NCI-H524 treated with DMSO at 0.1 percent for 48 hours (cell line): ENCODE data around the gene CSRNP2.
A peak's percentile ranks its signal among the peaks of the same experiment; 100 is the strongest.
"Not testable (repeated sequence)": the region's sequence is repeated elsewhere in the genome, so short reads cannot be mapped to it uniquely, and the experiment has no call there.

ENCODE experiments used
- DNase-seq: peaks from one replicate; lab custom pipeline; 2025; lab: John Stamatoyannopoulos, UW

CSRNP2 gene

DNA sequence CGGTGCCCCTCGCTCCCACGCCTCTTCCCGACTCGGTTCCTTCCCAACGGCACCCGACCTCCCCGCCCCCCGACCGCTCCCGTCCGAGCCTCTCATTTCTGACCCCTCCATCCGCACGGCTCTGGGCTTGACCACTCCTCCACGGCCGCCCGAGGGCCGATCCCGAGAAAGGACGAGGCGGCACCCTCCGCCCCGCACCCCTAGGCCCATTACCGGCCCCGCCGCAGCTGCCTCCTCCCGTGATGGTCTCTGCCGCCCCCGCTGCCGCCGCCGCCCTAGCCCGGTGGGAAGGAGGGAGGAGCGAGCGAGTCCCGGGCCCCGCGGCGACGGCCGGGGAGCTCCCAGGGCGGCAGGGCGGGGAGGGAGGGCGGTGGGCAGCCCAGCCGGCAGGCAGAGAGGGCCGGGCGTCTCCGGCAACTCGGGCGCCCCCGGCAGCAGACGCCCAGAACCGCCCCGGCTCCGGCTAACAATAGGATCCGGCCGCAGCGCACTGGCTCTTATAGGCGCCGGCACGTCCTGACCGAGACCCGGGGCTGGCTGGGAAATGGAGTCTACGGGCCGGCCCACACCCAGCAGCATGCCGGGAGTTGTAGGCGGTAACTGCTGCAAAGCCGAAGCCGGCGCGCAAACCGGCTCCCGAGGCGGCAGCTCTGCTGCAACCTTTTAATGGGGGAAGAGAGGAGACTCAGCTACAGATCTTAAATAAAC lies at the start of gene CSRNP2:
TSS of gene CSRNP2 (minus strand) at position 471 of the 708 bp plus-strand sequence. CDS start 7,035 bp downstream, outside the sequence.
- DNase-seq: peak; percentile 84

DNA sequence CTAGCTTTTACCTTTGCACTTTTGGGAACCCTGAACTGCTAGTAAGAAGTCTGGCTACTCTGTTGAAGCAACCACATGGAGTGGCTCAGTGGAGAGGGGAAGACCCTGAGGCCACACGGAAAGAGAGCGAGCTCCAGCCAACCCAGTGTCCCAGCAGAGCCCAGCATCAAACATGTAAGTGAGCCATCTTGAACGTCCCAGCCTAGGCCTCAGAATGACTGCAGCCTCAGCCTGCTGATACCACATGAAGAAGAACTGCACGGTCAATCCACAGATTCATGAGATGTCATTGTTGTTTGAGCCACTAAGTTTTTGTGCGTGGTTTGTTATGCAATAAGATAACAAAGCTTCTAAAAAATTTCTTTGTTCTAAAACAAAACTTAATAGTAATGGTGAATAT lies 49.3 kb upstream of the CSRNP2 start:
- no peak for DNase-seq

DNA sequence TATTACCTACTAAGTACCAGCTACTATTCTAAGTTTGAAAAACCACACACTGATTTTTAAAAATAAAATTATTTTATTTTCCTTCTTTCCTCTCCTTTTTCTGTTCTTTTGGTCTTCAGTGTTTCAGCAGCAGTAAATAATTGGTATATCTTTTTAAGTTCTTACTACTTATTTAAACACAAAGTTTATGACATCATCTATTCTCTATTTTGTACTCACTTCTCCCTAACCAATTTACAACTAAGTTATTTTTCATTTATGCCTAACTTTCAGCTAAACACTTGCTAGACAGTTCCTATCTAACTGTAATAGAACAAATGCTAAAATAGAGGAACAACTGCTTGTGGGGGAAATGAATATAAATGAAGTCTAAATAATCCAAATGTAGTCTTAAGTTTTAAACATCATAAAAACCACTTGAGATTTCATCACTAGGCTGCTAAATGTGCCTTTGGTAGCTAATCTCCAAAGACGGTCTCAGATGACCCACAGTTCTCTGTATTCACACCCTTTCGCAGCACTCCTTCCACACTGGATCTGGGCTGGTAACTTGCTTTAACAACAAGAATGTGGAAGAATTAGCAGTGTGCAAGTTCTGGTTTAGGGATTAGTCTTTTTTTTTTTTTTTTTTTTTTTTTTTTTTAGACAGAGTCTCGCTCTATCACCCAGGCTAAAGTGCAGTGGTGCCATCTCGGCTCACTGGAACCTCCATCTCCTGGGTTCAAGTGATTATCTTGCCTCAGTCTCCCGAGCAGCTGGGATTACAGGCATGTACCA lies 48.5 kb upstream of the CSRNP2 start:
- DNase-seq: no peak

DNA sequence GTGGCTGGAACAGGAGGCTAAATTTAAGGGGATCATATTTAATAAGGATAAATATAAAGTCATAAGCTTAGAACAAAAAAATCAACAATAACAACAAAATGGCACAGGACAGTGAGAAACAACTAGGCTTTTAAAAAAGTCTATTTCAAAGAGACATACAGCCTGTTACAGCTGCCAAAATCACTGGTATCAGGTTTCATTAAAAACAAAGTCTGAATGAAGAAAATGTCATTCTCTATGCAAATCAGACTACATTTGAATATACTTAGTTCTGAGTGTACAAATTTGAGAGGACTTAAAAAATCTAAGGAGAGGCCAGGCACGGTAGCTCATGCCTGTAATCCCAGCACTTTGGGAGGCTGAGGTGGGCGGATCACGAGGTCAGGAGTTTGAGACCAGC lies 45.5 kb upstream of the CSRNP2 start:
- DNase-seq: no peak

GRCh38 chr12:51127050-51127729 lies 43.8 kb upstream of the CSRNP2 start:
- no peak for DNase-seq

GRCh38 chr12:51126297-51126696 lies 42.9 kb upstream of the CSRNP2 start:
- DNase-seq: no peak

DNA sequence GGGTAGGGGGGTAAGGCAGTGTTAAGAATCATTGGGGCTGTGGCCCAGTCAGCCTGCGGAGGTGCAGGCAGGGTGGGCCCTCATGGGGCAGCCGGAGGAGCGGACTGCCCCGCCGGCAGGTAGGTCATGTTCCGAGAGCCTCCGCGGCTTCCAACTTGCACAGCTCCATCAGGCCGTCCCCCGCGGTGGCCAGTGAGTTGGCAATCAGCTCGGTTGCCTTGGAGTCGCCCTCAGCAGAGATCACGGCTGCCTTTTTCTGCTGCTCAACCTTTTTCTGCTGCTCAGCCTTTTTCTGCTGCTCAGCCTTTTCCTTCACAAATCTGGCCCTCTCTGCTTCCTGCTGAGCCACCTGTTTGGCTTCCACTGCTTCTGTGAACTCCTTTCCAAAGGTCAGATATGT lies 41.1 kb upstream of the CSRNP2 start:
- DNase-seq: no peak

GRCh38 chr12:51122844-51123243 lies 39.4 kb upstream of the CSRNP2 start:
- no peak for DNase-seq

GRCh38 chr12:51118706-51119105 lies 35.3 kb upstream of the CSRNP2 start:
- no peak for DNase-seq

DNA sequence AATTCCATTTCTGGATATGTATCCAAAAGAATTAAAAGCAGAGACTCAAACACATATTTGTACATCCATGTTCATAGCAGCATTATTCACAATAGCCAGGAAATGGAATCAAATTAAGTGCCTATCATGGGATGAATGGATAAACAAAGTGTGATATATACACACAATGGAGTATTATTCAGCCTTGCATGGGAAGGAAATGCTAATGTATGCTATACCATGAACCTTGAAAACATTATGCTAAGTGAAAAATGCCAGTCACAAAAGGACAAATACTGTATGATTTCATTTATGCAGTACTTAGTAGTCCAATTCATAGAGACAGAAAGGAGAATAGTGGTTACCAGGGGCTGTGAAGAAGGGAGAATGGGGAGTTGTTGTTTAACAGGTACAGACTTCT lies 32.1 kb upstream of the CSRNP2 start:
- DNase-seq: no peak

- DNase-seq: no peak
Measured at GRCh38 chr12:51108136-51108535, 24.7 kb upstream of the CSRNP2 start.

DNA sequence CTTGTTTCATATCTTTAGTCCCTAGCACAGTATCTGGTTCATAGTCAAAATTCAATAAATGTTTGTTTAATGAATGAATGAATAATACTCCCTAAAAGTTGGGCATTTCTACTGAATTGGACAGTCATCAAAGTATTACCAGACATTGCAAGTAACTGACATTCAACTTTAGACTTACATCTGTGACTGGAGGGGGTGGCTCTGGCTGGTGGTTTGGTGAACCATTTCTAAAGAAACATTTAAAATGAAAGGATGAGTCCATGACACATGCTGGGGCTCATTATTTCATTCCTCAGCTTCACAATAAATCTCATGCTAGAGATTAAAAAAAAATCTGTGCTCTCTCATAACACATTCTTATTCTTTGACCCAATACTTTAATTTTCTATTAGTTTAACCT lies 20.6 kb upstream of the CSRNP2 start:
- no peak for DNase-seq

GRCh38 chr12:51098611-51099010 lies 15.2 kb upstream of the CSRNP2 start:
- no peak for DNase-seq

DNA sequence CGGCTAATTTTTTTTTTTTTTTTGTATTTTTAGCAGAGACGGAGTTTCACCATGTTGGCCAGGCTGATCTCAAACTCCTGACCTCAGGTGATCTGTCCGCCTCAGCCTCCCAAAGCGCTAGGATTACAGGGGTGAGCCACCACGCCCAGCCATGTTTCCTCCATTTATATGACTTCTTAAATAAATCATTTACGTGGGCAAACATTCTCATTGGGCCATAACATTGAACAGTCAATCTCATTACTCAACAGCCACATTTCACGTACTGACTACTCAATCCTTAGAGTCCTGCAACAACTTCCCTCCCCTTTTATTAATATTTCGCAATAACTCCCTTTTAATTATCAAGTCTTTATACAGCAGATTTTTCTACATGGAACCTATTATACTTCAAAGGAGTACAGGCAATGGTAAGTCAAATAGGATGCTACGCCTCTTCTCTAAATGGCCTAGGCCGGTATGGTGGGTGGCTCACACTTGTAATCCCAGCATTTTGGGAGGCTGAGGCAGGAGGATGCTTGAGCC lies 7.4 kb upstream of the CSRNP2 start:
- no peak for DNase-seq

DNA sequence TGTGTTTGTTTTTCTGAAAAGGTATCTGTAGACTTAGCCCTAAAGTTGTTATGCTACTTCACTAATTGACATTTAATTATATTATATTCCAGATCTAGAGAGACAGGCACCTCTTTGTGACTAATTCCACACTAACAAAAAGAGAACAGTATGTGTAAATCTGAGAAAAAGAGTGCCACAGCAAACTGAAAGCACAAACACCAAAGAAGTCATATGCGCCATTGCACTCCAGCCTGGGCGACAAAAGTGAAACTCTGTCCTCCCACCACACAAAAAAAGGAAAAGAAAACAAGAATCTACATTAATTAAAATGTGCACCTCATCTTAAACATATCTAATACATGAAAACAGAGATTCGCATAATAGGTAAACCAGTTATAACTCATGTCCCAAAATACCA lies 4.4 kb upstream of the CSRNP2 start:
- DNase-seq: no peak

- no peak for DNase-seq
Measured at GRCh38 chr12:51086933-51087332, 3.5 kb upstream of the CSRNP2 start.

DNA sequence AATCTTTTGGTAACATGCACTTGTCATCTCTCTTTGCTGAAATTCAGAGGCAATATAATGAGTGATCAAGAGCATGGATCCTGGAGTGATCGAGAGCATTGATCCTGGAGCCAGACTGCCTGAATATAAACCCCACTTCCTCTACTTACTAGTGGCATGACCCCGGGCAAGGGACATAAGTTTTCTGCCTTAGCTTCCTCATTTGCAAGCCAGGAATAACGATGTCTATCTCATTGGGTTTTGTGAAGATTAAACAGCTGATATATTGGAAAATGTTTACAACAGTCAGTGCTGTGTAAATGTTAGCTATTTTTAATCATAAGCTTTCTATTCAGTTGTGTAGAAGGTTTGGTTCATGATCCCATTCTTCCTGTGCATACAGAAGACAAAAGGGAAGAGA lies 2.4 kb upstream of the CSRNP2 start:
- DNase-seq: no peak

DNA sequence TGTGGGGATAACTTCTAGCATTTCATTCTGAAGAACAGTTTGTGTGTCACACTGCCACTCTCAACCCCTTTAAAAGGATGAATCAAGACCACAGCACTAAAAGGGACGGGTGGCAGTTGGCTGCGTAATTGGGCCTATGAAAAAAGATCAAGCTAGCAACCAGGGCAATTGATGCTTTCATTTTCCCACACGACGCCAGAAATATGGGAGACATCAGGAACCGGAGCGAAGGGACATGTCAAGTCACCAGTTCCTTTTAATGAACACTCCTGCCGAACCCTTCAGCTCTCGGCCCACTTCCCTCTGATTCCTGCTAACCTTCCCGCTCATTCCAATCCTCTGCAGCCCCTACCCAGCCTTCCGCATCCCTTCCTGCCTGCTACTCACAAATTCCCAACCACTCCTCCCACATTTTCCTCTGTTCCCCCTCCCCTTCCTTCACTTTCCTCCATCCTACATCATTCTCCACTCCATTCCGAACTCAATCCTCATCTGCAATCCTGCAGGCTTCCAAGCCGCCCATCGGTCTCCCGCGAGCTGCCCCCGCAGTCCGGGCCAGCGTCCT lies 753 bp downstream of the CSRNP2 start:
- DNase-seq: no peak

- DNase-seq: no peak
Measured at GRCh38 chr12:51081421-51081820, 2.0 kb downstream of the CSRNP2 start.

GRCh38 chr12:51080136-51080535 lies 3.3 kb downstream of the CSRNP2 start:
- DNase-seq: no peak

GRCh38 chr12:51078866-51079265 lies 4.5 kb downstream of the CSRNP2 start:
- DNase-seq: not testable (repeated sequence)

DNA sequence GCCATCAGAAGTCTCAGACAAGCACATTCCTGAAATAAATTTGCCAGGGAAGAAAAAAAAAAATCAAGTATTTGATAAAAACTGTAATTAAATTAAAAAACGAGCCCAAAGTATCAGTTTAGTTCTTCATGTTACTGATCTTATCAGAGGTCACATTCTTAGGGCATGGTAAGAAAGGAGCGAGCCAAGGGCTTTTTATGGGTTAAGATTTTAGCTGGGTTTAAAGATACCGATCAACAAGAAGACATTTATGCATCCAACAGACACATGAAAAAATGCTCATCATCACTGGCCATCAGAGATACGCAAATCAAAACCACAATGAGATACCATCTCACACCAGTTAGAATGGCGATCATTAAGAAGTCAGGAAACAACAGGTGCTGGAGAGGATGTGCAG lies 5.0 kb downstream of the CSRNP2 start:
- DNase-seq: not testable (repeated sequence)
